ENCODE data around the gene KCNQ1.
A peak's percentile ranks its signal among the peaks of the same experiment; 100 is the strongest.

Gene KCNQ1

GRCh38 chr11:2883979-2884815 lies 439.4 kb downstream of the KCNQ1 start:
- DNase-seq, result no peak

GRCh38 chr11:2885017-2885677 lies 440.3 kb downstream of the KCNQ1 start:
- peak in 1 of 2 donors; percentile 34 for DNase-seq

- DNase-seq, result peak; percentile 53 to 75
These were observed 440.9 kb downstream of the KCNQ1 start, which contains the start of gene CDKN1C for GRCh38 chr11:2885678-2886081. Gene CDKN1C (minus strand): TSS chr11:2885775. CDS start chr11:2885456, 319 bp downstream.

GRCh38 chr11:2886191-2886894 lies 441.5 kb downstream of the KCNQ1 start:
- no peak for DNase-seq

- DNase-seq, result no peak
These were observed 442.1 kb downstream of the KCNQ1 start for GRCh38 chr11:2886936-2887335.

- DNase-seq, result no peak
These were observed 442.8 kb downstream of the KCNQ1 start for GRCh38 chr11:2887515-2888195.

- peak; percentile 57 to 93 for DNase-seq
These were observed 443.6 kb downstream of the KCNQ1 start for GRCh38 chr11:2888266-2888968.

- DNase-seq, result no peak
These were observed 444.8 kb downstream of the KCNQ1 start for GRCh38 chr11:2889362-2890273.

GRCh38 chr11:2890466-2891294 lies 445.9 kb downstream of the KCNQ1 start:
- DNase-seq, result no peak

GRCh38 chr11:2891326-2892214 lies 446.8 kb downstream of the KCNQ1 start:
- DNase-seq, result no peak

- peak in 1 of 2 donors; percentile 38 for DNase-seq
These were observed 447.6 kb downstream of the KCNQ1 start for GRCh38 chr11:2892215-2892966.

GRCh38 chr11:2892967-2893528 lies 448.2 kb downstream of the KCNQ1 start:
- peak in 1 of 2 donors; percentile 36 for DNase-seq

GRCh38 chr11:2893935-2894334 lies 449.1 kb downstream of the KCNQ1 start:
- DNase-seq, result no peak

- no peak for DNase-seq
These were observed 451.2 kb downstream of the KCNQ1 start for GRCh38 chr11:2896047-2896446.

GRCh38 chr11:2897048-2897447 lies 452.2 kb downstream of the KCNQ1 start:
- DNase-seq, result no peak

- DNase-seq, result peak; percentile 82 to 84
These were observed 453.7 kb downstream of the KCNQ1 start for GRCh38 chr11:2898366-2899079.

Measured in inflammatory macrophage treated with lipopolysaccharide for 1 hour (primary cell).